NB4 (cell line): ENCODE data around the gene TMEM114.

ENCODE experiments used
- CTCF ChIP-seq: IDR thresholded peaks from one replicate; pipeline ENCODE4 v1.5.1; 2012; ENCODE audit warnings: low read depth, low read length
- POLR2A ChIP-seq: IDR thresholded peaks from 2 replicates; pipeline ENCODE4 v1.6.1; 2011; ENCODE audit warnings: mild to moderate bottlenecking; ENCODE audit not compliant: insufficient read length; ENCODE audit errors: extremely low read depth

GRCh38 chr16:8627456-8627855, 37.1 kb upstream of the TMEM114 start:
- TF ChIP-seq POLR2A: no peak
- TF ChIP-seq CTCF: no peak
